ENCODE results near the gene PAM.

PAM gene

DNA sequence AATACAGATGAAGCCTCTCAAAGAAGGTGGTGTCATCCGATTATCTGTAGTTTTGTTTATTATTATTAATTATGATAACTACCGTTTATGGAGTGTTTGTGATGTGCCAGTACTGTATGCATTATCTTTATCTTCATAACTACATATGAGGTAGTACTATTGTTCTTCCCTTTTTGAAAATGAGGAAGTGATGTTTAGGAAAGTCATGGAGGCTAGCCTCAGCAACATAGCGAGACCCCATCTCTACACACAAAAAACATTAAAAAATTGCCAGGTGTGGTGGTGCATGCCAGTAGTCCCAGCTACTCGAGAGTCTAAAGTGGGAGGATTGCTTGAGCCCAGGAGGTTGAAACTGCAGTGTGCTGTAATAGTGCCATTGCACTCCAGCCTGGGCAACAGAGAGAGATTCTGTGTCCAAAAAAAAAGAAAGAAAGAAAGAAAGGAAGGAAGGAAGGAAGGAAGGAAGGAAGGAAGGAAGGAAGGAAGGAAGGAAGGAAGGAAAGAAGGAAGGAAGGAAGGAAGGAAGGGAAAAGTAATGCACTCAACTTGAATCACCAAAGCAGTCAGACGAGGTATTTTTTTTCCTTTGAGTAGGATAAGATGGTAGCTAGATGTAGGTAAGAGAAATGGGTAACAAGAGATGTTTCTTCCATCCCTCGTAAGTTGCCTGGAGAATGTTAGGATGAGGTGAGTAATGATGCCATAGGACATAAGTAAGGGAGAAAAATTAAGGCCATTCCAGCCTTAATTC lies 47.8 kb downstream of the PAM start:
- DNase-seq (ENCODE audit: extremely low read depth, low read depth), result no peak
- H3K4me3 ChIP-seq (replicated peaks; ENCODE audit: low read depth, low read length), result no peak overlapping the region

DNA sequence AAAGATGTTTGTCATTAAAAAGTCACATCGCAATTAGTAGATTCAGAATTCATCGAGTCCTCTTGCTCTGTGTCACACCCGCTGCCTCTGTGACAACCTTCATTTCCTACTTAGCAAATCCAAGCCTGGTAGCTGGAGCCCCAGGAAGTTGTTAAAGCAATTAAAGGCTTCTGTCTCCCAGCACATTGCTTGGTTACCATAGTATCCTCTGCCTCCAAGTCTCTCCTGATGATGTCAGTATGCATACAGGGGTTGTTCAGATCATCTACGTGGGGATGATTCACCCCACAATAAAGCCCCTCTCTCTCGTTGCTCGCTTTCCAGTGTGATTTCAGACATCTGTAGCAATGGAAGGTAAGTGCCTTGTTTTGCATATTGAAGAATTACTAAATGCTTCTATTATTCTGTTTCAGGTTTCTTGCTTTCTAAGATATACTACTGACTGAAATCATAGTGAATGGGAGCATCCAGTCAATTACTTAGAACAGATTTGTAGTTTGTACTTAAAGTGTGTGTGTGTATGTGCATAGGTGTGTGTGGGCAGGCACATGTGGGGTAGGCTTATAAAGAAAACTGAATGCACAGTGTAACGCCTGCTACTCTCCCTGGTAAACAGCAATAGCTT lies 52.9 kb downstream of the PAM start:
- DNase-seq (ENCODE audit: extremely low read depth, low read depth), result peak; percentile 32
- TF ChIP-seq, protein P1, sequence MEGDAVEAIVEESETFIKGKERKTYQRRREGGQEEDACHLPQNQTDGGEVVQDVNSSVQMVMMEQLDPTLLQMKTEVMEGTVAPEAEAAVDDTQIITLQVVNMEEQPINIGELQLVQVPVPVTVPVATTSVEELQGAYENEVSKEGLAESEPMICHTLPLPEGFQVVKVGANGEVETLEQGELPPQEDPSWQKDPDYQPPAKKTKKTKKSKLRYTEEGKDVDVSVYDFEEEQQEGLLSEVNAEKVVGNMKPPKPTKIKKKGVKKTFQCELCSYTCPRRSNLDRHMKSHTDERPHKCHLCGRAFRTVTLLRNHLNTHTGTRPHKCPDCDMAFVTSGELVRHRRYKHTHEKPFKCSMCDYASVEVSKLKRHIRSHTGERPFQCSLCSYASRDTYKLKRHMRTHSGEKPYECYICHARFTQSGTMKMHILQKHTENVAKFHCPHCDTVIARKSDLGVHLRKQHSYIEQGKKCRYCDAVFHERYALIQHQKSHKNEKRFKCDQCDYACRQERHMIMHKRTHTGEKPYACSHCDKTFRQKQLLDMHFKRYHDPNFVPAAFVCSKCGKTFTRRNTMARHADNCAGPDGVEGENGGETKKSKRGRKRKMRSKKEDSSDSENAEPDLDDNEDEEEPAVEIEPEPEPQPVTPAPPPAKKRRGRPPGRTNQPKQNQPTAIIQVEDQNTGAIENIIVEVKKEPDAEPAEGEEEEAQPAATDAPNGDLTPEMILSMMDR (IDR thresholded peaks at IDR 0.05; ENCODE audit: low read depth, low read length, missing control alignments), result no peak
- no peak overlapping the region for H3K4me3 ChIP-seq (replicated peaks; ENCODE audit: low read depth, low read length)

More for the DNA sequence above, 47.8 kb downstream of the PAM start:
- TF ChIP-seq, protein P1 (IDR thresholded peaks at IDR 0.05; ENCODE audit: low read depth, low read length, missing control alignments), result no peak

DNA sequence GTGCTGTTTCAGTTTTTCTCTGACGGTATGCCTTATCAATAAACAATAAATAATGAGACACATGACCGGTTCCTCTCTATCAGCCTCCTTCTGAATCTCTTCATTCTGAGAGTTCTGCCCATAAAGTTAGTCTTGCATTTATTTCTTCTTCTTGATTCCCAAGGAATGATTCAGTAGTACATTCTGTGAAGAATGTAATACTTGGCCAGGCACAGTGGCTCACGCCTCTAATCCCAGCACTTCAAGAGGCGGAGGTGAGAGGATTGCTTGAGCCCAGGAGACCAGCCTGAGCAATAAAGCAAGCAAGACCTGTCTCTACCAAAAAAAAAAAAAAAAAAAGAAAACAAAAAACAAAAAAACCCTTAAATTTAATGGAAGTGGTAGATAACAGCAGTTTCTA lies 53.9 kb downstream of the PAM start:
- H3K4me3 ChIP-seq (replicated peaks; ENCODE audit: low read depth, low read length), result no peak overlapping the region
- TF ChIP-seq, protein P1 (IDR thresholded peaks at IDR 0.05; ENCODE audit: low read depth, low read length, missing control alignments), result no peak
- DNase-seq (ENCODE audit: extremely low read depth, low read depth), result no peak

DNA sequence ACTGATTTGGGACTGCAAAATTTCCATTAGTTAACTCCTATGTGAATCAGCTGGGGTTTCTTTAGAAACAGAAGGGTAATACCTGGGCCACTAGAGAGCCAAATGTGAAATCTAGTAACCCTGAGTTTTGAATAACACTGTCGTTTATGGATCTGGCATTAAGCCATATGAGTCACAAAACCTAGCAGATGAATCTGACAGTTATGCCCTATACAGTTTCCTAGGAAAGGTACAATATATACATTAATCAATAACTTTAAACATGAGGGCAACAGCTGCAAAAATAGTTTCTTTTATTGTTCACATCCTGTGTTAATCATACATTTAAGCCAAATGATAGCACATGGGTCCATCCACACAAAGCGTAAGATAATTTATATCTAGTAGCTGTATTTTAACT lies 56.9 kb downstream of the PAM start:
- TF ChIP-seq, protein P1 (IDR thresholded peaks at IDR 0.05; ENCODE audit: low read depth, low read length, missing control alignments), result no peak
- peak; percentile 79 for DNase-seq (ENCODE audit: extremely low read depth, low read depth)
- H3K4me3 ChIP-seq (replicated peaks; ENCODE audit: low read depth, low read length), result no peak overlapping the region

DNA sequence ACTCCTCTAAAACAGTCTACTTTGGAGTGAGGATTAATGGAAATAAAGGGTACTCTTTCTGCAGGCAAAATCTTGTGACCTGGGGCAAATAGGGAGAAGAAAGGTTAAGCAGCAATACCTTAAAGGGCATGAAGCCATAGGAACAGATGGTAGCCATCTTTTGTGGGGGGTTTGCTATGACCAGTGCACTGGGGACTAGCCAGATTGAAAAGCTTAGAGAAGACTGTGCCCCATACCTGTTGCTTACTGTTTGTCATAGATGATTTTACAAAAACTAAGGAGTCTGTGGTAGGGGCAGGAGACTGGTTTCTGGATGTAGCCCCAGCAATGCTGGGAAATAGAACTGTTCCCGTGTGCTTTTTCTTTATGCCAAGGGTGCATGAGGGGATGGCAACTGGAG lies 58.6 kb downstream of the PAM start:
- no peak for DNase-seq (ENCODE audit: extremely low read depth, low read depth)
- TF ChIP-seq, protein P1 (IDR thresholded peaks at IDR 0.05; ENCODE audit: low read depth, low read length, missing control alignments), result no peak
- no peak overlapping the region for H3K4me3 ChIP-seq (replicated peaks; ENCODE audit: low read depth, low read length)

DNA sequence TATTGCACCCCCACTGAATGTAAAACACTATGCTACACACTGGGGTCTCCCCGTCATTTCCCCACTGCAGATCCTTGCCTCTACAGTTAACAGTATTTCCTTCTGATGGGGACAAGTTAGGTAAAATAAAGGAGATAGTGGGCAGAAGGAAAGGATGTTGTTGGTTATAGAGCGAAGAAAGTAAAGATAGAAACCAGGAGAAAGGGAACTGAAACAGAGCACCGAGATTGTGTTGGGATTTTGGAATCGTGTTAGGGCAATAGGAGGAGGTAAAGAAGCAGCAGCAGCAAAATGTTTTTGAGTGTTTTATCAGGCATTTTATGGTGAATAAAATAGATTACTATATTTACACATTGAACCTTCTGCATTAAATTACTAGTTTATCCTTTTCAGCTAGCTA lies 60.0 kb downstream of the PAM start:
- TF ChIP-seq, protein P1 (IDR thresholded peaks at IDR 0.05; ENCODE audit: low read depth, low read length, missing control alignments), result no peak
- H3K4me3 ChIP-seq (replicated peaks; ENCODE audit: low read depth, low read length), result no peak overlapping the region
- DNase-seq (ENCODE audit: extremely low read depth, low read depth), result no peak
